MCF 10A (cell line): ENCODE data around the gene KIRREL3. TPM values are rescaled to one million over a fixed set of nuclear protein-coding genes. Genes with fewer than 3 reads are reported as not detected.

Source experiments
- BruUV-seq: library from RNA; stranded (reverse); fragments of 400-500 nt; replicated peaks from 2 replicates; lab custom pipeline; 2021; lab: Mats Ljungman, UMichigan
- CTCF ChIA-PET: fragments of 300-600 bp; sonication (Branson Sonifier 250); formaldehyde crosslinking; extraction: SDS; loops from one replicate; lab custom pipeline; 2021; ENCODE audit warnings: antibody characterized with exemption, inconsistent platforms; lab: Yijun Ruan, JAX
- POLR2A ChIA-PET: fragments of 300-600, 350-650 bp; sonication (Branson Sonifier 250); formaldehyde crosslinking; extraction: SDS; loops from one replicate; lab custom pipeline; 2020; ENCODE audit warnings: antibody characterized with exemption, inconsistent platforms; lab: Yijun Ruan, JAX
- DNase-seq: peaks from one replicate; pipeline ENCODE4 v3.0.0-alpha.2; 2018; ENCODE audit not compliant: unreplicated experiment
- H3K27ac Mint-ChIP-seq: one replicate; pipeline ENCODE4 v1.8.0; 2022; ENCODE audit warnings: mild to moderate bottlenecking, low read depth, mixed read lengths; ENCODE audit not compliant: unreplicated experiment
- H3K27me3 Mint-ChIP-seq: one replicate; pipeline ENCODE4 v1.8.0; 2022; ENCODE audit warnings: mixed read lengths; ENCODE audit not compliant: insufficient read depth, unreplicated experiment
- H3K36me3 Mint-ChIP-seq: one replicate; pipeline ENCODE4 v1.8.0; 2022; ENCODE audit warnings: mild to moderate bottlenecking, moderate library complexity, mixed read lengths; ENCODE audit not compliant: insufficient read depth, unreplicated experiment
- H3K4me1 Mint-ChIP-seq: one replicate; pipeline ENCODE4 v1.8.0; 2022; ENCODE audit warnings: mixed read lengths; ENCODE audit not compliant: insufficient read depth, unreplicated experiment
- H3K4me3 Mint-ChIP-seq: one replicate; pipeline ENCODE4 v1.8.0; 2022; ENCODE audit warnings: mild to moderate bottlenecking, moderate library complexity, mixed read lengths; ENCODE audit not compliant: unreplicated experiment
- H3K9me3 Mint-ChIP-seq: one replicate; pipeline ENCODE4 v1.8.0; 2022; ENCODE audit warnings: mixed read lengths; ENCODE audit not compliant: unreplicated experiment
- CTCF ChIP-seq: fragments of 200-600 bp; IDR thresholded peaks from one replicate; pipeline ENCODE4 v1.8.0; 2022; ENCODE audit warnings: antibody characterized with exemption, mild to moderate bottlenecking; ENCODE audit not compliant: unreplicated experiment
- intact Hi-C: fragments of 100-400 bp; cut with micrococcal nuclease; formaldehyde crosslinking; loops from 2 replicates; pipeline ENCODE4 v1.14.1; 2022
- total RNA-seq: library from RNA; stranded (reverse); gene quantifications from 2 replicates; pipeline ENCODE4 v1.2.3, GENCODE V29; 2022

KIRREL3 gene
- total RNA-seq, 1 experiment from 2014 or later, result not detected

- Mint-ChIP-seq H3K4me3 (no peak overlapping the region), H3K27ac (no peak overlapping the region), H3K36me3 (no peaks in the 10 kb centered on the region), H3K27me3 (no peaks in the 10 kb centered on the region), H3K9me3 (no peaks in the 10 kb centered on the region), H3K4me1 (no peaks in the 10 kb centered on the region)
- no TSS peak for BruUV-seq
- ChIA-PET CTCF (interaction anchor here (0.7 kb wide), 1 partner anchor 499 kb away, joined by 3 read pairs; no protein-coding TSS in a partner anchor), POLR2A (no interaction called here)
- no peak for DNase-seq
- intact Hi-C loops, result no loop called here
- TF ChIP-seq CTCF, result no peak
Measured at GRCh38 chr11:126809514-126810289, 190.9 kb downstream of the KIRREL3 start.

DNA sequence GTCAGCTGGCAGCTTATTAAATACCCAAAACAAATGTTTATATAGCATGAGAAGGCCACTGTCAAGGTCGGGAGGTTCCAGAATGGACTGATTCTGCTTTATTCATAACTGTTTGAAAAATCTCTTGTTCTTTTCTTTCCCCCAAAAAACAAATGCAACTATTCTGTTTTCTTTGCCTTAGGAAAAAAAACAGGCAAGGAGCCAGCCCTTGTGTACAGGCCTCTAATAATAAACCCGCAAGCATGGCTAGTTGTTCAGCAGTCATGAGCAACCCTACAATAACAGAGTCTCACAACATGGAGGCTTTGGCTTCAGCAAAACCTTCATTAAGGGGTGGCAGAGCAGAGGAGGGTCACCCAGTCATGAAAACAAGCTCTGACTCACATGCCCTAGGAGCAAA is 191.7 kb downstream of the KIRREL3 start:
- POLR2A ChIA-PET, result no interaction called here
- CTCF ChIA-PET, result interaction anchor here (0.7 kb wide), 1 partner anchor 498 kb away, joined by 3 read pairs; no protein-coding TSS in a partner anchor
- intact Hi-C loops, result no loop called here
- H3K4me1 Mint-ChIP-seq, result no peaks in the 10 kb centered on the region
- no peak for TF ChIP-seq CTCF
- no peak overlapping the region for H3K4me3 Mint-ChIP-seq
- H3K27ac Mint-ChIP-seq, result no peak overlapping the region
- no TSS peak for BruUV-seq
- no peak for DNase-seq
- H3K36me3 Mint-ChIP-seq, result no peaks in the 10 kb centered on the region
- no peaks in the 10 kb centered on the region for H3K9me3 Mint-ChIP-seq
- no peaks in the 10 kb centered on the region for H3K27me3 Mint-ChIP-seq

- H3K36me3 Mint-ChIP-seq, result no peaks in the 10 kb centered on the region
- no peak overlapping the region for H3K4me3 Mint-ChIP-seq
- no TSS peak for BruUV-seq
- H3K27me3 Mint-ChIP-seq, result no peaks in the 10 kb centered on the region
- H3K4me1 Mint-ChIP-seq, result no peaks in the 10 kb centered on the region
- ChIA-PET POLR2A (no interaction called here), CTCF (no interaction called here)
- no peak overlapping the region for H3K27ac Mint-ChIP-seq
- TF ChIP-seq CTCF, result no peak
- no peaks in the 10 kb centered on the region for H3K9me3 Mint-ChIP-seq
- intact Hi-C loops, result no loop called here
- DNase-seq, result no peak
Measured at GRCh38 chr11:126808296-126808695, 192.3 kb downstream of the KIRREL3 start.

- Mint-ChIP-seq H3K36me3 (no peaks in the 10 kb centered on the region), H3K9me3 (no peaks in the 10 kb centered on the region), H3K4me3 (no peak overlapping the region), H3K27me3 (no peaks in the 10 kb centered on the region), H3K4me1 (no peaks in the 10 kb centered on the region), H3K27ac (no peak overlapping the region)
- no peak for TF ChIP-seq CTCF
- CTCF ChIA-PET, result interaction anchor here (0.6 kb wide), 1 partner anchor 225 kb away, joined by 3 read pairs; no protein-coding TSS in a partner anchor
- no TSS peak for BruUV-seq
- POLR2A ChIA-PET, result no interaction called here
- intact Hi-C loops, result no loop called here
- DNase-seq, result no peak
Measured at GRCh38 chr11:126805870-126806269, 194.7 kb downstream of the KIRREL3 start.
